Activated naive CD4-positive, alpha-beta T cell (primary cell): ENCODE data around the gene GRAMD2B.
"Not testable (repeated sequence)": the region's sequence is repeated elsewhere in the genome, so short reads cannot be mapped to it uniquely, and the experiment has no call there.

Source experiments
- DNase-seq, 4 experiments: peaks; one replicate each; lab custom pipeline; 2025; lab: John Stamatoyannopoulos, UW

GRAMD2B gene

DNA sequence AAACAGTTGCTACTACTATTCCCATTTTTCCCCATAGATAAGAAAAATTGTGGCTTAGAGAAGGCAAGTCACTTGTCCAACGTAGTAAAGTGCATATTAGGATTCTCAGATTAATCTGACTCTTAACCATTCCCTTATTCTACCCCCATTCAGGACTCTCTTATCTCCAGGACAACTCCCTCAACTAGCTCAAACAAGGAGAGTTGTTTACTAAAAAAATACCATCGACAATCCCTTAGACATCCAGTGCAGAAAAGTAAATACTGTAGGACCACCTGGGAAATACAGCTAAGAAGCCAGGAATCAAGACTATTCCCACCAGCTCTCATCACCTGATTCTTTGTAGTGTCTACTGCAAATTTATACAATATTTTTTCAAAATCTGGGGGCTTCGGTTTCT is 9.4 kb upstream of the GRAMD2B start:
- no peak for DNase-seq

DNA sequence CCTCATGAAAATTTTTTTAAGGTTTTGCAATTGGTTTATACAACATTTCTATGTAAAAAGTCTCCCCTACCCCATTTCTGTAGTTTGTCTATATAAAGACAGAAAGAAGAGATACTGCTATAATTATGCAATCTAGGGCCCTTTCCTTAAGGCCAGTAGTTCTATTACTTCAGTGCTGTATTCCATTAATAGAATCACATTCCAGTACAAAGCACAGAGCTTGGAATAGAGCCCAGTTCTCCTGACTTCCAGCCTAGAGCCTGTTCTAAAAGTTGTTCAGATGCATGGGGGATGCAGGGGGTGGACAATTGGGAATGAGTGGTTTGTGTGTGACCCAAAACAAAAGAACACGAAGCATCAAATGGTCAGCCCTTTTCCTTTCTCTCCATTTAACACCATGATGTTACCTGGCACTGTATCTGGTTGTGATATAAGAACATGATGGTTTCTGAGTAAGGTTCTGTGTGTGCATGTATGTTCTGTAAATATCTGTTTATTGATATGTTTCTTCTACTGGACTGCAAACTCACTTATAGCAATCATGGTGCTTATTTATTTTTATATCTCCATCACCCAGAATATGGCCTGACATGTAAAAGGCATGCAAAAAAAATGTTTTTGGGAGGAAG is 8.2 kb upstream of the GRAMD2B start:
- DNase-seq, result no peak

DNA sequence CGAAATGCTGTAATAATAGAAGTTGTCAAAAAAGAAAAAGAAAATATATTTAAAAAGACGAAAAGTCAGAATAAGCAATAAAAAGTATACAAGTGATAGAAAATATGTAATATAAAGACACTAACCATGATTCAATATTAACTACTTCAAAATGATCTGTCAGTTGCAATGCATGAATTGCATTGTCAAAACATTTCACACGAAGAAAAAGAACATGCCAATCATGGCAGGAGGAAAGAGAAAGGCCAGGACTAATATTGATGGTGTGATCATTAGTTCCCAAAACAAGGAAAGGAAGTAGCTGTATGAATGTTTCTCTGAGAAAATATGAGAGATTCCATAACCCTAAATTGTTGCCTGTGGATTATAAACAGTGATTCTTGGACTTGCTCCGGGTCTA is 7.4 kb upstream of the GRAMD2B start:
- DNase-seq, result no peak

- no peak for DNase-seq
Observed at GRCh38 chr5:126416266-126416925, 6.8 kb upstream of the GRAMD2B start.

DNA sequence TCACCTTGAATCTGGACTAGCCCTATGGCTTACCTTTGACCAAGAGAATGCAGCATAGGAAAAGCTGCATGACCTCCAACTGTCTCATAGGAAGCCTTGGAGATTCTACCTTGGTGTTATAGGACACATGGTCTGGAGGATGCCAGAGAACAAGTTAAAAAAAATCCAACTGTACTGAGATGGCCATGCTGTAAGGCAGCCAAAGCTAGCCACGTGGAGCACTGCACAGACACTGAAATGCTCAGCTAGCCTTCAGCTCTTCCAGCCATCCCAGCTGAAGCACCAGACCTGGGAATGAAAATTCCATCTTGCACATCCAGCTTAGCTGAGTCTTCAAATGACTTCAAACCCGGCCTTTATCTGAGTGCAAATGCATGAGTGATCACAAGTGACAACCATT is 6.0 kb upstream of the GRAMD2B start:
- DNase-seq, result no peak

GRCh38 chr5:126419102-126419501 is 4.1 kb upstream of the GRAMD2B start:
- no peak for DNase-seq

GRCh38 chr5:126428421-126428820 is 5.2 kb downstream of the GRAMD2B start:
- DNase-seq, result no peak

DNA sequence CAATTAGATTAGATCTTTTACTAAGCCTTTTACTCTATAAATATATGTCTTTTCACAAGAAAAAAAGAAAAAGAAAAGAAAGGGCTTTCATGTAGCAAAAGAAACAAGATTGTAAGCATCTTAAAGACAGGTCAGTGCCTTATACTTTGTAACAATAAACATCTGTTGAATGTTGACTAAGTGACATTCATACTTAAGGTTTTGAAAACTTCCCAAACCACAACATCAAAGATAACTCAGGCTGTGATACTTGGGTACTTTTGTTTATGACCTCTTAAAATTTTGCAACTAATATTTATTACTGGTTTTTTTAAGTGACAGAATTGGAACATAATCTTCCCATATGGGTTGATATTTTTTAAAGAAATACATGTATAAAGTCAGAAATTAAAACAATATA is 7.4 kb downstream of the GRAMD2B start:
- no peak for DNase-seq

DNA sequence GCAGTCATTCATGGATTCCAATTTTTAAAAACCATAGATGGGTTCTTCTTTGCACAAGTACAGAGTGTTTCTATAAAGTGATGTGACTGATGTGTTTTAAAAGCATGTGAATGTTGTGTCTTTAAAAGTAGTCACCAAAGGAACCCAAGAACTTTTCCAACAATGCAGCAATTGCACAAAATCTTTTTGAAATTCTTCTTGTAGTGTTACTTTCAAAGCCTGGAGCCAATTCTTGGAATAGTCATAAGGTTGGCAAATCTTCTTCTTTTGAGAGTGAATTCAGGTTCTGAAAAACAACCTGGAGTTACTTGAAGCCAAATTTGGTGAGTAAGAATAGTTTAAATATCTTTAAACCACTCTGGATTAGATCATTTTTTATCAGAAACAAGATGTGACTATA is 10.5 kb downstream of the GRAMD2B start:
- no peak for DNase-seq

DNA sequence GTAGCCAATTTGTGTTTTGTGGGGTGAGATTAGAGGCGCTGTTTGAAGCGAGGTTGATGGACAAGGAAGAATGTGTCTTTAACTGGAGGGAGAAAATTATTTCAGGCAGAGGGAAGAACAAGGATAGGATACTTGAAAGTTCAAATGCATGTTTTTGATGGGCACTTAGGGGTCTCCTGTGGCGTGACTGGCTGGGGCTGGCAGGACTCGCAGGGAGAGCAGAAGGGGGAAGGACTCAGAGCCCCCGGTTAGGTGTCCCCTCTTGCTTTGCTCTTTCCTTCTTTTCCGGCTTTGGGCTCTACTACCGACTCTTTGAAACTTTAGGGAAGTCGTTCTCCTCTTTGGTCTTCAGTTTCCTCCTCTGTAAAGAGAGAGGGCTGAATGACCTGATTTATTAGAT is 12.1 kb downstream of the GRAMD2B start:
- no peak for DNase-seq

DNA sequence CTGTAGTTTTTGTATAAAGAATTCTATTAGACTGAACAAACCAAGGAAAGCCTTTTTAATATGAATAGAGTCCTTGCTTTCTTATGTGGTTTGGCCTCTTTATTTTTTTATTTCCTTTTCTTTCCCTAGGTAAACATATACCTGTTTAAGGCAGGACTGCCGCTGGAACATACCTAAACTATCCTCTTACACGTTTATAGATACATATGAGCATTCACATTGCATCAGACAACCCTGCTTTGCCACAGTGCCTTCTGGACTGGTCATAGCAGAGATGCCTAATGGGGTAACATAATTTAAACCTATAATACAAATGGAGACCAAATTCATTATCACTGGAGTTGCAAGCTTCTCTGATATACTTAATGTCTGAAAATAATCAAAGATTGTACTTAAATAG is 12.5 kb downstream of the GRAMD2B start:
- no peak for DNase-seq

- DNase-seq, result no peak
Observed at GRCh38 chr5:126437721-126438120, 14.5 kb downstream of the GRAMD2B start.

- DNase-seq, result no peak
Observed at GRCh38 chr5:126438267-126438666, 15.1 kb downstream of the GRAMD2B start.

GRCh38 chr5:126438868-126439267 is 15.7 kb downstream of the GRAMD2B start:
- no peak for DNase-seq

GRCh38 chr5:126439724-126440123 is 16.5 kb downstream of the GRAMD2B start:
- DNase-seq, result not testable (repeated sequence)

GRCh38 chr5:126441230-126441629 is 18.0 kb downstream of the GRAMD2B start:
- no peak for DNase-seq

DNA sequence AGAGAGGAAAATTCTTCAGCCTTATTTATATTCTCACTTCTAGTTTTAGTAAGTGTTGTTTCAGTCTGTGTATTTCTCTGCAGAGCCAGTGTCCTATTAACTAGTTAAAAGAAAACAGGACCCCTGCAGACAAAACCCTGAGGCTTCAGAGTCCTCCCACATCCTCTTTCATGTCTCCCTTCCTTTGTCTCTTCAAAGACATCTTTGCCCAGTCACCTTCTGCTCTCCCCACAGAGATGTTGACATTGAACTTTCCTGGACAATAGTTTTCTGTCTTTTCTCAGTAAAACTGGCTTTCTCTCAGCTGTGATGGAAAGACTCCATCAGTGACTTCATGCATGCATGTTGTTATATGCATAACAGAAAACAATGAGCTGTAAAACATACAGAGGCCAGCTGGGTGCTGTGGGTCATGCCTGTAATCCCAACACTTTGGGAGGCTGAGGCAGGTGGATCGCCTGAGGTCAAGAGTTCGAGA is 20.2 kb downstream of the GRAMD2B start:
- no peak for DNase-seq

- DNase-seq, result no peak
Observed at GRCh38 chr5:126444137-126444536, 20.9 kb downstream of the GRAMD2B start.

GRCh38 chr5:126445502-126446174 is 22.4 kb downstream of the GRAMD2B start:
- DNase-seq, result no peak

- peak in 1 of 4 experiments; percentile 8 for DNase-seq
Observed at GRCh38 chr5:126446498-126447224, 23.5 kb downstream of the GRAMD2B start.

DNA sequence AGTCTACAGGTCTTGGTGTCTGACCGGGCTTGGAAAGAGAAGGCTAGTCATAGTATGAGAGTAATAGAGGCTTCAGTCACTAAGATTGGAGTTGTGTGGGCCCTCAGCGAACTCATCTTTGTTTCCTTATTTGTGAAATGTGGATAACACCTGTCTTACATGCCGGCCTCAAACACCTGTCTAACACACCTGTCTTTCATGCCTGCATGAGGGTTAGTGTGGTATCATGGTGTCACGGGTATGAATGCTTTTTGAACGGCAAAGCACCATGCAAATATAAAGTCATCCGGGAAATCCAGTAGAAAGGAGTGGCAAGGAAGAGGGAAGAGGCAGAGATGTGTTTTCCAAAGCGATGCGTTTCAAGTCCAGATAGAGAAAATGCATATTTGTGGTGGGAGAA is 25.5 kb downstream of the GRAMD2B start:
- DNase-seq, result no peak

- peak in 3 of 4 experiments; percentile 3 to 11 (median 5) for DNase-seq
Observed at GRCh38 chr5:126449751-126450271, 26.6 kb downstream of the GRAMD2B start.
